K562 (cell line): Measurements from ENCODE around the gene CRKL.

Experiments
- GABPA ChIP-seq: fragments of 200-800 bp; sonication (Bioruptor generic); conservative IDR thresholded peaks from 2 replicates; pipeline ENCODE4 v1.6.1; 2016; ENCODE audit warnings: low read depth, missing genetic modification characterization, missing compliant biosample characterization
- GATA2 ChIP-seq: sonication (generic); formaldehyde crosslinking; IDR thresholded peaks from 2 replicates; pipeline ENCODE4 v1.4.0; 2020; ENCODE audit warnings: mild to moderate bottlenecking, missing genetic modification reagents
- YBX1 ChIP-seq: fragments of 450-650 bp; IDR thresholded peaks from 2 replicates; pipeline ENCODE4 v1.7.1; 2016; ENCODE audit warnings: mild to moderate bottlenecking
- ZNF133 ChIP-seq: fragments of 250-450 bp; sonication (Bioruptor Pico); IDR thresholded peaks from 2 replicates; pipeline ENCODE4 v1.4.0; 2020; ENCODE audit warnings: mild to moderate bottlenecking

DNA sequence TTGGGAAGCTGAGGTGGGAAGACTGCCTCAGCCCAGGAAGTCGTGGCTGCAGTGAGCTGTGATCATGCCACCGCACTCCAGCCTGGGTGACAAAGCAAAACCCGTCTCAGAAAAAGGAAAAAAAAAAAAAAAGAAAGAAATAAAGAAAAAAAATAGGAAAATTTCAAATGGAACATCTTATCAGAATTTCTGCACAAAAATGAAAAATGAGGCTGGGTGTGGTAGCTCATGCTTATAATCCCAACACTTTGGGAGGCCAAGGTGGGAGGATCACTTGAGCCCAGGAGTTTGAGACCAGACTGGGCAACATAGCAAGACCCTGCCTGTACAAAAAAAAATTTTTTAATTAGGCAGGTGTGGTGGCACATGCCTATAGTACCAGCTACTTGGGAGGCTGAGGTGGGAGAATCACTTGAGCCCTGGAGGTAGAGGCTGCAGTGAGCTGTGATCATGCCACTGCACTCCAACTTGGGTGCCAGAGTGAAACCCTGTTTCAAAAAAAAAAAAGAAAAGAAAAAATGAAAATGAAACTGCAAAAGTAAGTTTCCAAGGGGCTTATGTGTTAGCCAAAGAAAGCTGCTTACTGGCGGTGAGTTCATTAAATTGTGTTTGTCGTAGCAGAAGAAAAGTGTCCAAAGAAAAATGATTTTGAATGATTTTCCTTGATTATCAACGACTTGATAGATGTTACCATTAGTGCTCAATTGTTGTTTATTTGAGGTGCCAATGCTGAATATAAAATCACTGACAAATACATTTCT is 7.5 kb upstream of the CRKL start:
- no peak for TF ChIP-seq GABPA (tag)
- no peak for TF ChIP-seq YBX1
- TF ChIP-seq ZNF133 (CRISPR knock-in tag), result no peak
- TF ChIP-seq GATA2, result no peak
